Heart left ventricle (tissue), 13 donors: ENCODE results near the gene ZNF70.

ENCODE experiments used
- CTCF ChIP-seq, 12 donors: fragments of 200-600 bp; sonication (generic) in 4 of 12; IDR thresholded peaks; one replicate each; pipeline versions ENCODE4 v1.5.0 to v1.8.0; 2018 to 2022; ENCODE audit warnings: antibody characterized with exemption in 12 of 12, mild to moderate bottlenecking in 5 of 12
- POLR2A ChIP-seq, 2 donors: fragments of 450-650 bp; IDR thresholded peaks; one replicate each; pipeline ENCODE4 v1.6.1; 2017; ENCODE audit warnings: antibody characterized with exemption in 2 of 2, mild to moderate bottlenecking in 2 of 2, moderate library complexity in 2 of 2
- donor health status: ischemic (EF 13 %, LVEDD 7.1; RV severe dilation, severe dysfunction).
- donor health status: DM: no; HTN: yes; CAD: no.
- donor health status: DM: no; HTN: no; CAD: no.
- donor health status: ischemic (EF 25% LVEDD 6.9; RV normal size, moderate dysfunction).
- donor health status: ischemic (EF 25% LVEDD 5.7; RV mildly dilated, moderate dysfunction).
- donor health status: ischemic (EF 35%, LVEDD 5.7; RV mildly dilated, moderate dysfunction).
- donor health status: nonischemic (EF 11% LVEDD 7.7; RV severe dilation, severe dysfunction).
- donor health status: DM: yes; HTN: yes; CAD: no.
- donor health status: PGD.
- donor health status: ischemic (EF 29% LVEDD 5.4; RV normal size, mild dysfunction).
- donor health status: nonischemic (EF 23%, LVEDD 6.1; RV moderate dilation, normal function).

DNA sequence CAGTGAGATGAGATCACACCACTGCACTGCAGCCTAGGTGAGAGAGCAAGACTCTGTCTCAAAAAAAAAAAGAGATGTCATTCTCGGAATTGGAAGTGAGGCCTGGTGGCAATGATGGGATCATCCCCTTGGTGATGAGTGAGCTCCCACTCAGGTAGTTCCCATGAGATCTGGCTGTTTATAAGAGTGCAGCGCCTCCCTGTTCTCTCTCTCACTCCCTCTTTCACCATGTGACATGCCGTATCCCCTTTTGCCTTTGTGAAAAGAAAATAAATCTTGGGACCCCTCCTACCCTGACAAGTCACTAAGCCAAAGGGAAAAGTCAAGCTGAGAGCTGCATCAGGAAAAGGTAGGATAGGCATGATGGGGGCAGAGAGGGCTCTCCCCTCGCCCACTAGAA, 28.8 kb downstream of the ZNF70 start:
- no peak for TF ChIP-seq CTCF (IDR thresholded peaks at IDR 0.05)
- TF ChIP-seq POLR2A (IDR thresholded peaks at IDR 0.05) = no peak
